GOT3 (cell line): Measurements from ENCODE around the gene GARRE1.

Experiments
- DNase-seq: peaks from one replicate; lab custom pipeline; 2025; ENCODE audit warnings: mixed read lengths; lab: John Stamatoyannopoulos, UW

GARRE1 gene

DNA sequence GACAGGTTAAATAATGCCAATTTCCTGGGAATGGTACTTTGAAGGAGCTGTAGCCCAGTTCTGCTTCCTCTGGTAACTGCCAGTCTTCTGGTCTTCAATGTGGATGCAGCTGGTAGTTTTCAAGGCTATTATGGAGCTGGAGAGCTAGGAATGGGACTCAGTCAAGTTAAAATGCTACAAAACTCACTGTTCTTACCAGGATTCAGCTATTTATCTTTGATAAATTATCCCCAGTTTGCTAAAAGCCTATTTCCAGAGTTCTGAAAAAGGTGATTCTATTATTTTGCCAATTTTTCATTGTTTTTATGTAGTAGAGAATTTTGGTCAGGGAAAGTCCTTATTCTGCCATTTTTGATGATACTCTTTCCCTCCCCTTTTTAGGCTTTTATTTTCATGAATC, 40.7 kb downstream of the GARRE1 start:
- DNase-seq = no peak

DNA sequence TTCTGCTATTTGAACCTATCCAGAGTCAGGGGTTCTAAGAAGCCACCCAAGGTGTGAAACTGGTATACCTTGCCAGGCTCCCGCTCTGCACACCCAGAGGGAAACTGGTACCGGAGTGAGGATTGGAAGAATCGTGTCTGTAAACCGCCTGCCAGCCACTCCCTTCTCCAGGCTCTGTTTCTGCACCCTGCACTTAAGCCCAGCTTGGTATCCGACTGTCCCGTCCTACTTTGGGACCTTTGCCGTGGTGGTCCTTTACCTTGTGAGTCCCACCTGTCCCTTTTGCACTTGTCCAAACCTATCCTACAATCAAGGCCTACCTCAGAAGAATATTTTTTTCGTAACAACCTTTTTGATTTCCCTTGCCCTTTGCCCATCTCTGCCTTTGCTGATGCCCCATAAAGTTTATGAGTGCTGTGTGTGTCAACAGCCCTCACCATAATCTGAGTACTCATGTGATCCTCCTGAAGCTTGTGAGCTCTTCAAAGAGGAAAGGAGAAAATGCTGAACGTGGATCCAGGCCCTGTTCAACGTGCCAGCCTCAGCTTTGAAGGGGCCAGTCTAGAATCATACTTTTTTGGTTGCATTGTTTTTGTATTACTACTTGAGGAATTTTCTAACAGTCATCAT, 44.7 kb downstream of the GARRE1 start:
- DNase-seq = no peak

DNA sequence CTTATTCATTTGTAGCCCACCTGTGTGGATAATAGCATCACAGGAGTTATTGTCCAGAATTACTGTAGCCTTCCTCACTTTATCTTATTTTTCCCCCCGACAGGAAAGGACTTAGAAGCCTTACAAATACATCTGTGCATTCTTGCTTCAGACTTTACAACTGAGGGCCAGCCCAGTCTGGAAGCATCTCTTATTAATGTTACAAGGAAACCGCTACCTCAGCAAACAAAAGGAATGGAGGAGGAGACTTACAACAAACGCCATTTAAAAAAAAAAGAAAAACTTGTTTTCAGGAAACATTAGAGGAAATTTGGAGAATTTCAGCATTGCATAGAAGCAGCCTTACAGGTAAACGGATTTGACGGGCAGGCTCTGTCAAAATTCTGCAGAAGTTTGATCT, 45.2 kb downstream of the GARRE1 start:
- no peak for DNase-seq

DNA sequence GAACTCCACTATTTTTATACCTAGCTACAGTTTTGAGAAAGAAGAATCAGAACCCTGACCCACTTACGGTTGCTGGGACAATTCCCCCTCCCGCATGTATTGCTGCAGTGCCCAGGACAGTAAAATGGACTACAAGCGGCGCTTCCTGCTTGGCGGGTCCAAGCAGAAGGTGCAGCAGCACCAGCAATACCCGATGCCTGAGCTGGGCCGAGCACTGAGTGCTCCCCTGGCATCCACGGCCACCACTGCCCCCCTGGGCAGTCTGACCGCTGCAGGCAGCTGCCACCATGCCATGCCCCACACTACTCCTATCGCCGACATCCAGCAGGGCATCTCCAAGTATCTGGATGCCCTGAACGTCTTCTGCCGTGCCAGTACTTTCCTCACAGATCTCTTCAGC, 46.0 kb downstream of the GARRE1 start:
- DNase-seq = no peak

DNA sequence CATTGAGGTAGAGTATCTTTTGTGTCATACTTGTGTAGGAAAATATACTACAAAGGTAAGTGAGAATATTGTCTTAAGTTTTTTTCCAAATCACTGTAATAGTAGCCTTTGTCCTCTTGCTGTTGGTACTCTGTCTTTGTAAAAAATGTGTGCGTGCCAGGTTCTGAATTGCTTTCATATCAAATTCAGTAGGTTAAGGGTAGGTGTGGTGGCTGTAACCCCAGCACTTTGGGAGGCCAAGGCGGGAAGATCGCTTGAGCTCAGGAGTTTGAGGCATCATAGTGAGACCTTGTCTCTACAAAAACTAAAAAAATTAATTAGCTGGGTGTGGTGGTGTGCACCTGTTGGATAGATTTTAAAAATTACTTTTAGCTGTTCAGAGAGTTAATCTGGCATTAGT, 46.6 kb downstream of the GARRE1 start:
- no peak for DNase-seq
